Fibroblast of lung (primary cell): Measurements from ENCODE around the gene LCN9.

ENCODE experiments used
- CTCF ChIP-seq, 2 donors: IDR thresholded peaks in 1 of 2; conservative IDR thresholded peaks in 1 of 2; 1 replicate in 1 of 2; 2 replicates in 1 of 2; pipeline ENCODE4 v1.5.1; 2011 to 2012; ENCODE audit warnings: low read length in 2 of 2, control low read depth in 1 of 2, inconsistent platforms in 1 of 2, low read depth in 1 of 2, mild to moderate bottlenecking in 1 of 2
- EZH2 ChIP-seq: IDR thresholded peaks from 2 replicates; pipeline ENCODE4 v1.5.1; 2012; ENCODE audit warnings: low read length, control low read depth, mild to moderate bottlenecking; ENCODE audit errors: missing control alignments

DNA sequence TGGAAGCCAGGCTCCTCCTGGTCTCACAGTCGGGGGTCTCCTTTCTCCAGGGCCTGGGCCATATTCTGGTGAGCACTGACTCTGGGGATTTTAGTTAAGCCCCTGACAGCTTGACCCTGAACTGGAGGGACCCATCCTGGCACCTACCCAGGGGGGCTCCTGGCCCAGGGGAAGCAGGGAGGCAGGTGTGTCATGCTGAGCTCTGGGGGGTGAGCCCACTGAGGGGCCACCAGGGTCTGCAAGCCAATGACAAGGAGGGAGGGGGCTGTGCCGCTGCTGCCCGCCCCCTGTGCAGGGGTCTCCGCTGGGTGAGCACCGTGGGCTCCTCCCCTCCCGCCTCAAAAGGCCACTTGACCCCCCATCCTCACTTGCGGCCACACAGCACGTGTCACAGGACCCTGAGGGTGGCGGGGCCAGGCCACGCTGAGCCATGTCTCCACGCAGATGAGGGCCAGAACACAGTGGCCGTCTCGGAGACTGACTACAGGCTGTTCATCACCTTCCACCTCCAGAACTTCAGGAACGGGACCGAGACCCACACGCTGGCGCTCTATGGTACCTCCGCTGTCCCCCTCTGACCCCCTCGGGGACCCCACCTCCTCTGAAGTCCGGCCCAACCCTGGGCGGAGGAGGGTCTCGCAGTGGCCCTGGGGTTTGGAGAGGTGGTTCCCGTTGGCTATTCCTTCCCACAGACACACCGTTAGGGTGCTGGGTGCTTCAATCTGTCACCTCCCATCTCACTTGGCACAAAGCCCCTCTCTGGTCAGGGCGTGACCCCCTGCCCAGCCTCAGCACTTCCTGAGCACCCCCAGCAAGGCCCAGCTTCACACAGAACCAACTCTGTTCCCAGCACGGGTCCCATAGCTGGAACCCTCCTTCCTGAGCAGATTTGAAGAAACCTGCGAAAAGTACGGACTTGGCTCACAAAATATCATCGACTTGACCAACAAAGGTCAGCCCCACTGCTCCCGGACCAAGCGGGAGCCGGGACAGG, 2.0 kb downstream of the LCN9 start:
- TF ChIP-seq CTCF (conservative IDR thresholded peaks at IDR 0.05 in 1 of 2, IDR thresholded peaks at IDR 0.05 in 1 of 2; ENCODE audit: low read depth in 1 of 2, low read length in 2 of 2), result no peak
- no peak for TF ChIP-seq EZH2
